Measurements from ENCODE around the gene MLLT1.

Gene MLLT1

DNA sequence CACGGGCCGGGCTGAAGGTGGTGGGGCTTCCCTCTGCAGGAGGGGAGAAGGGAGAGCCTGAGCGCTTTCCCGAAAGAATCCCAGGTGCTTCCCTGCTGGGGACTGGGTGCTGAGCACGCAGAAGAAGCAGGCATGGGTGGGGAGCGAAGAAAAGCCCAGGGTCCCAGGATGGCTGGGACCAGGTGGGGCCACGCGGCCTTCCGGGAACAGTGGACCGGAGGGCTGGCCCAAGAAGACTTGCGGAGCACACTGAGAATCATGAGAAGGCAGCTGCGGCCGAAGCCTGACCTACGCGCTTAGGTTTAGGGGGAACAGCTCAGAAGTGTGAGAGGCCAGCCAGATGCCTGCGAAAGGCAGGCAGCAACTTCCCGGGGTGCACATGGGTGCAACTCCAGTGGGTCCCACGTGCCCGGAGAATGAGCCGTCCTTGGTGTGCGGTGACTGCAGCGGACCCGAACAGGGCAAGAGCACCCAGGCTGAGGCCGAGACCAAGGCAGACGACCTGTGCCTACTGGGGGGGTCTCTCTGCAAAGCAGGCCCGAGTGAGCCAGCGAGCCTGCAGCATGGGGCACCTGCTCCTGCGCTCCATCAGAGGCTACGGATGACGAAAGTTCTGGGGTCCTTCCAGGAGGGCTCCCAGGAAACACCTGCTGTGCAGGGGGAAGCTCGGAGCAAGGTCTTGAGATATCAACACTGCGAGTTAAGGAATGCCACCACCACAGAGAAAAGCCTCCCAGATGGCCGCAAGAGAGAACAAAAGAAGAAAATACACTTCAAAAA lies 52.4 kb downstream of the MLLT1 start:
- WGBS, 2 donors (ENCODE audit: extremely low coverage in 2 of 2, insufficient read length in 2 of 2, insufficient replicate concordance in 1 of 2) = no CpG with 5 or more reads among the region's 33 CpGs
- no peak overlapping the region for H4K91ac ChIP-seq (ENCODE audit: low read depth, low read length, poor library complexity)
- peak overlapping the region; percentile 78 for H3K18ac ChIP-seq (ENCODE audit: low read length)
- peak overlapping the region; percentile 89 for H3K14ac ChIP-seq (ENCODE audit: low read length)
- H3K27ac ChIP-seq (replicated peaks; ENCODE audit: low read length) = no peak overlapping the region
- no peak for DNase-seq (ENCODE audit: low spot score)
- H3K36me3 ChIP-seq (replicated peaks in 1 of 2; ENCODE audit: control insufficient read depth in 2 of 2, insufficient read depth in 2 of 2, low read length in 2 of 2) = peaks cover 30 to 66% of the 10 kb centered on the region in 2 donors
- no peak overlapping the region for H3K4me3 ChIP-seq (ENCODE audit: low read length in 2 of 2)
- peak overlapping the region; percentile 41 for H2BK12ac ChIP-seq (ENCODE audit: low read length)
- H3K9ac ChIP-seq (ENCODE audit: low read depth, low read length, poor library complexity) = no peak overlapping the region
- H3K79me1 ChIP-seq (ENCODE audit: low read depth, low read length) = peaks cover 41% of the 10 kb centered on the region
- H3K23ac ChIP-seq (ENCODE audit: low read depth, low read length, poor library complexity) = no peak overlapping the region
- no peak overlapping the region for H2AK5ac ChIP-seq (ENCODE audit: low read depth, low read length)
- H2AFZ ChIP-seq (ENCODE audit: low read length) = no peak overlapping the region
- no peak overlapping the region for H4K8ac ChIP-seq (ENCODE audit: low read depth, low read length)
- H3K9me3 ChIP-seq (replicated peaks in 1 of 2; ENCODE audit: control insufficient read depth in 2 of 2, insufficient read depth in 1 of 2, low read depth in 1 of 2, low read length in 2 of 2) = no peaks in the 10 kb centered on the region
- H3K4me1 ChIP-seq (ENCODE audit: control insufficient read depth in 2 of 2, insufficient read depth in 1 of 2, low read depth in 1 of 2, low read length in 2 of 2) = peaks cover 7 to 21% of the 10 kb centered on the region in 2 donors
- H3K27me3 ChIP-seq (ENCODE audit: control insufficient read depth in 3 of 3, insufficient read depth in 3 of 3, low read depth in 1 of 3, low read length in 3 of 3) = no peaks in the 10 kb centered on the region
- no peak overlapping the region for H3K4me2 ChIP-seq (ENCODE audit: insufficient read depth, low read length, poor library complexity, severe bottlenecking)
- no peak overlapping the region for H3K4ac ChIP-seq (ENCODE audit: low read length)
- no peak overlapping the region for H2BK15ac ChIP-seq (ENCODE audit: low read length)
- H2BK5ac ChIP-seq (ENCODE audit: low read length) = peak overlapping the region; percentile 82
- peak overlapping the region; percentile 31 for H2BK120ac ChIP-seq (ENCODE audit: low read depth, low read length)

DNA sequence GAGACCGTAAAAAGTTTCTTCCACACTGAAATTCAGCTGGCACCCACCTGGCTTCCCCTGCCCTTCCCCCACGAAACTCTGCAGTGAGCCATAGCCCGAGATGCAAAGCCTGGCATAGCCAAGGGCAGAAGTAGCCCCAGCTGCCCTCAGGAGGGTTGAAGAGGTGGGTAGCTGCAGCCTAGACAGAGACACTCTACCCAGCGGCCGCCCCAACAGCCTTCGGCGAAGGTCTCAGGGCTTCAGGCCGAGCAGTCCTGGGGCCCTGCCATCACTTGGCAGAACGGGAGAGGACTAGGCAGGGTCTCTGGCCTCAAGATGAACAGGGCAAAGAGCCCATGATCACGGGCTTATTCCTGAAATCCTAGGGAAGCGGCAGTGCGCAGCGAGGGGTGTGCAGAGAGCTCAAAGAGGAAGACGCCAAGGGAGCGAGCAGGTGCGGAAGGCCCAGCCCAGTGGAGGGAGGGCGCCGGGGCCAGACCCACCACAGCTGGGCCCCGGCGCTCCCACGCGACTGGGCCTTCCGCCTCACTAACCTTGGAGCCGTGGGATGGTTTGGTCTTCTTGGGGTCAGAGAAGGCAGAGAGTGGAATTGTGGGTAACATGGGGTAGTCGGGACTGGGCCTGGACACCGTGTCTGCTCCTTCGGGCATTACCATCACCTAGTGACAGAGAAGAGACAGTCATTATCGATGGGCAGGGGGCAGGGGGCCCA lies 53.2 kb downstream of the MLLT1 start:
- Histone ChIP-seq H3K4me2 (ENCODE audit: insufficient read depth, low read length, poor library complexity, severe bottlenecking) (no peak overlapping the region), H3K9me3 (replicated peaks in 1 of 2; ENCODE audit: control insufficient read depth in 2 of 2, insufficient read depth in 1 of 2, low read depth in 1 of 2, low read length in 2 of 2) (no peaks in the 10 kb centered on the region), H2BK120ac (ENCODE audit: low read depth, low read length) (no peak overlapping the region), H4K8ac (ENCODE audit: low read depth, low read length) (no peak overlapping the region), H3K27ac (replicated peaks; ENCODE audit: low read length) (no peak overlapping the region), H3K79me1 (ENCODE audit: low read depth, low read length) (peaks cover 42% of the 10 kb centered on the region), H2BK5ac (ENCODE audit: low read length) (no peak overlapping the region), H2BK12ac (ENCODE audit: low read length) (no peak overlapping the region), H3K4ac (ENCODE audit: low read length) (no peak overlapping the region), H3K18ac (ENCODE audit: low read length) (no peak overlapping the region), H3K4me3 (ENCODE audit: low read length in 2 of 2) (no peak overlapping the region), H2AK5ac (ENCODE audit: low read depth, low read length) (no peak overlapping the region), H3K9ac (ENCODE audit: low read depth, low read length, poor library complexity) (no peak overlapping the region), H2AFZ (ENCODE audit: low read length) (no peak overlapping the region), H3K36me3 (replicated peaks in 1 of 2; ENCODE audit: control insufficient read depth in 2 of 2, insufficient read depth in 2 of 2, low read length in 2 of 2) (peaks cover 35 to 71% of the 10 kb centered on the region in 2 donors), H2BK15ac (ENCODE audit: low read length) (no peak overlapping the region), H3K14ac (ENCODE audit: low read length) (no peak overlapping the region), H3K4me1 (ENCODE audit: control insufficient read depth in 2 of 2, insufficient read depth in 1 of 2, low read depth in 1 of 2, low read length in 2 of 2) (peaks cover 7 to 21% of the 10 kb centered on the region in 2 donors), H3K23ac (ENCODE audit: low read depth, low read length, poor library complexity) (no peak overlapping the region), H4K91ac (ENCODE audit: low read depth, low read length, poor library complexity) (no peak overlapping the region), H3K27me3 (ENCODE audit: control insufficient read depth in 3 of 3, insufficient read depth in 3 of 3, low read depth in 1 of 3, low read length in 3 of 3) (no peaks in the 10 kb centered on the region)
- WGBS, 2 donors (ENCODE audit: extremely low coverage in 2 of 2, insufficient read length in 2 of 2, insufficient replicate concordance in 1 of 2) = no CpG with 5 or more reads among the region's 28 CpGs
- no peak for DNase-seq (ENCODE audit: low spot score)

DNA sequence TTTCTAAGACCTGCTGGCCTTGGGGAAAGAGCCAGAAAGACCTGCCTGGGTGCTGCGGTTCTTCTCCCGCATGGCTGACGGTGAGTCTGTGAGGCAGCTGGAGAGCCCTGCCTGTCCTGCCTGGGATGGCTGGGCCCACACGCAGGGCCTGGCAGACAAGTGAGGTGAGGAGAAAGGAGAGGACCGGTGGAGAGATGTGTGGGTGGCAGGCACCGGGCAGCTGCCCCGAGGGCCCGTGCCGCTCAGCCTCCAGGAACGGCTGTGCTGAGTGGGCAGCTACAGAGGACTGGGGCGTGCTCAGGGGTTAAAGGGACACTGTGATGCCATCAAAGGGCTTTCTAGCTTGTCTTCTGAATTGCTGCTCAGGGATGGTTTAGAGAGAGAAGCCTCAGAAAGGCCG lies 53.8 kb downstream of the MLLT1 start:
- Histone ChIP-seq H3K4me3 (ENCODE audit: low read length in 2 of 2) (no peak overlapping the region), H3K18ac (ENCODE audit: low read length) (no peak overlapping the region), H3K14ac (ENCODE audit: low read length) (no peak overlapping the region), H3K9ac (ENCODE audit: low read depth, low read length, poor library complexity) (no peak overlapping the region), H3K79me1 (ENCODE audit: low read depth, low read length) (peaks cover 43% of the 10 kb centered on the region), H3K9me3 (replicated peaks in 1 of 2; ENCODE audit: control insufficient read depth in 2 of 2, insufficient read depth in 1 of 2, low read depth in 1 of 2, low read length in 2 of 2) (no peaks in the 10 kb centered on the region), H2AK5ac (ENCODE audit: low read depth, low read length) (no peak overlapping the region), H2AFZ (ENCODE audit: low read length) (no peak overlapping the region), H3K4me2 (ENCODE audit: insufficient read depth, low read length, poor library complexity, severe bottlenecking) (no peak overlapping the region), H2BK15ac (ENCODE audit: low read length) (no peak overlapping the region), H2BK12ac (ENCODE audit: low read length) (no peak overlapping the region), H3K36me3 (replicated peaks in 1 of 2; ENCODE audit: control insufficient read depth in 2 of 2, insufficient read depth in 2 of 2, low read length in 2 of 2) (peaks cover 39 to 75% of the 10 kb centered on the region in 2 donors), H3K23ac (ENCODE audit: low read depth, low read length, poor library complexity) (no peak overlapping the region), H2BK120ac (ENCODE audit: low read depth, low read length) (no peak overlapping the region), H3K27me3 (ENCODE audit: control insufficient read depth in 3 of 3, insufficient read depth in 3 of 3, low read depth in 1 of 3, low read length in 3 of 3) (no peaks in the 10 kb centered on the region), H2BK5ac (ENCODE audit: low read length) (no peak overlapping the region), H4K91ac (ENCODE audit: low read depth, low read length, poor library complexity) (no peak overlapping the region), H3K27ac (replicated peaks; ENCODE audit: low read length) (no peak overlapping the region), H3K4ac (ENCODE audit: low read length) (no peak overlapping the region), H4K8ac (ENCODE audit: low read depth, low read length) (no peak overlapping the region), H3K4me1 (ENCODE audit: control insufficient read depth in 2 of 2, insufficient read depth in 1 of 2, low read depth in 1 of 2, low read length in 2 of 2) (peaks cover 7 to 21% of the 10 kb centered on the region in 2 donors)
- DNase-seq (ENCODE audit: low spot score) = no peak
- WGBS, 2 donors (ENCODE audit: extremely low coverage in 2 of 2, insufficient read length in 2 of 2, insufficient replicate concordance in 1 of 2) = no CpG with 5 or more reads among the region's 12 CpGs

DNA sequence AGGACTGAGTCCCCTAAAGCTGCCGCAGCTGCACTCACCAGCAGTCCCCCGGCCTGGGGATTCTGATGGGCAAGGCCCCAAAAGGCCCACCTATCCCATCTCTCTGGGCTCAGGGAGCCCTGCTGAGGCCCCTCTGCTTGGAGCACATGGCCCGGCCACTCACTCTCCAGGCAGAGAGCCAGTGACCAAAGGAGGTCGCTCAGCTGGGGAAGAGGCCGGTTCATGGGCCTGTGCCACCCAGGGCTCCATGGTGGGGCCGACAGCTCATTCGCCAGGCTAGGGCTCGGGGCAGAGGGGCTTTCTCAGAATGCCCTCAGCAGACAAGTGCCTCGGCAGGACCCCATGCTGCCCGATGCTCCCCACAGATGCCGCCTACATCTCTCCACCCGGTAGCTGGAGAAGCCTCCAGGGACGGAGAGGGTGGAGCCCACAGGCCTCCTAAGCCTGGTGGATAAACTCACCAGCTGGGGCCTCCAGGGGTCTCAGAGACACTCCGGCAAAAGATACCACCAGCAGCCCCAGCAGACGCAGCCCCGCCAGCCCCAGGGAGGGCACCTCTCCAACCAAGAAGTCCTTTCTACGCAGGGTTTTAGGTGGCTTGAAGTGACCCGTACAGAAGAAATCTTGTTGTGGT lies 54.4 kb downstream of the MLLT1 start:
- Histone ChIP-seq H2BK12ac (ENCODE audit: low read length) (no peak overlapping the region), H3K9ac (ENCODE audit: low read depth, low read length, poor library complexity) (no peak overlapping the region), H3K36me3 (replicated peaks in 1 of 2; ENCODE audit: control insufficient read depth in 2 of 2, insufficient read depth in 2 of 2, low read length in 2 of 2) (peaks cover 36 to 75% of the 10 kb centered on the region in 2 donors), H3K27ac (replicated peaks; ENCODE audit: low read length) (no peak overlapping the region), H3K4me1 (ENCODE audit: control insufficient read depth in 2 of 2, insufficient read depth in 1 of 2, low read depth in 1 of 2, low read length in 2 of 2) (peaks cover 7 to 21% of the 10 kb centered on the region in 2 donors), H3K4me2 (ENCODE audit: insufficient read depth, low read length, poor library complexity, severe bottlenecking) (no peak overlapping the region), H3K79me1 (ENCODE audit: low read depth, low read length) (peaks cover 41% of the 10 kb centered on the region), H3K18ac (ENCODE audit: low read length) (no peak overlapping the region), H3K4me3 (ENCODE audit: low read length in 2 of 2) (no peak overlapping the region), H4K8ac (ENCODE audit: low read depth, low read length) (no peak overlapping the region), H2AFZ (ENCODE audit: low read length) (no peak overlapping the region), H3K27me3 (ENCODE audit: control insufficient read depth in 3 of 3, insufficient read depth in 3 of 3, low read depth in 1 of 3, low read length in 3 of 3) (no peaks in the 10 kb centered on the region), H3K9me3 (replicated peaks in 1 of 2; ENCODE audit: control insufficient read depth in 2 of 2, insufficient read depth in 1 of 2, low read depth in 1 of 2, low read length in 2 of 2) (no peaks in the 10 kb centered on the region), H2BK15ac (ENCODE audit: low read length) (no peak overlapping the region), H3K23ac (ENCODE audit: low read depth, low read length, poor library complexity) (no peak overlapping the region), H2BK120ac (ENCODE audit: low read depth, low read length) (no peak overlapping the region), H2BK5ac (ENCODE audit: low read length) (no peak overlapping the region), H4K91ac (ENCODE audit: low read depth, low read length, poor library complexity) (no peak overlapping the region), H2AK5ac (ENCODE audit: low read depth, low read length) (no peak overlapping the region), H3K14ac (ENCODE audit: low read length) (peak overlapping the region; percentile 71), H3K4ac (ENCODE audit: low read length) (no peak overlapping the region)
- DNase-seq (ENCODE audit: low spot score) = no peak
- WGBS, 2 donors (ENCODE audit: extremely low coverage in 2 of 2, insufficient read length in 2 of 2, insufficient replicate concordance in 1 of 2) = no CpG with 5 or more reads among the region's 18 CpGs
